K562 (cell line): ENCODE data around the gene DCTN2. TPM values are rescaled to one million over a fixed set of nuclear protein-coding genes. Genes with fewer than 3 reads are reported as not detected.
A peak's percentile ranks its signal among the peaks of the same experiment; 100 is the strongest.

Experiments
- ARID4B ChIP-seq: sonication (generic); formaldehyde crosslinking; IDR thresholded peaks from 2 replicates; pipeline ENCODE4 v1.8.0; 2022; ENCODE audit warnings: mild to moderate bottlenecking, missing genetic modification reagents
- BACH1 ChIP-seq: fragments of 200-800 bp; sonication (Bioruptor generic); IDR thresholded peaks from 2 replicates; pipeline ENCODE4 v1.6.1; 2016; ENCODE audit warnings: missing genetic modification characterization, missing compliant biosample characterization
- BRD9 ChIP-seq: fragments of 450-650 bp; IDR thresholded peaks from 2 replicates; pipeline ENCODE4 v1.6.1; 2018; ENCODE audit warnings: low read depth; ENCODE audit not compliant: partially characterized antibody
- CEBPZ ChIP-seq: fragments of 150-350 bp; IDR thresholded peaks from 2 replicates; pipeline ENCODE4 v1.6.1; 2014; ENCODE audit warnings: low read depth, mild to moderate bottlenecking, low read length, borderline replicate concordance
- CHD1 ChIP-seq: fragments of 200-600 bp; sonication (generic); IDR thresholded peaks from one replicate; pipeline ENCODE4 v1.6.1; 2012; ENCODE audit warnings: mild to moderate bottlenecking, moderate library complexity, low read length, inconsistent platforms
- FOXK1 ChIP-seq: sonication (generic); formaldehyde crosslinking; IDR thresholded peaks from 2 replicates; pipeline ENCODE4 v1.8.0; 2022; ENCODE audit warnings: missing genetic modification reagents, mild to moderate bottlenecking, borderline replicate concordance
- GABPA ChIP-seq: fragments of 200-800 bp; sonication (Bioruptor generic); conservative IDR thresholded peaks from 2 replicates; pipeline ENCODE4 v1.6.1; 2016; ENCODE audit warnings: low read depth, missing genetic modification characterization, missing compliant biosample characterization
- HOXB6 ChIP-seq: fragments of 250-450 bp; sonication (Bioruptor Pico); IDR thresholded peaks from 2 replicates; pipeline ENCODE4 v1.5.1; 2022; ENCODE audit warnings: mild to moderate bottlenecking, borderline replicate concordance
- ILF3 ChIP-seq: fragments of 450-650 bp; IDR thresholded peaks from 2 replicates; pipeline ENCODE4 v1.6.1; 2018; ENCODE audit warnings: antibody characterized with exemption, mild to moderate bottlenecking, moderate library complexity, borderline replicate concordance
- KAT8 ChIP-seq: fragments of 450-650 bp; IDR thresholded peaks from 2 replicates; pipeline ENCODE4 v1.6.1; 2016; ENCODE audit warnings: low read depth, mild to moderate bottlenecking
- NFIX ChIP-seq: fragments of 250-450 bp; sonication (Bioruptor Pico); IDR thresholded peaks from 2 replicates; pipeline ENCODE4 v1.4.0; 2020; ENCODE audit warnings: low read depth, mild to moderate bottlenecking, moderate library complexity
- NR4A1 ChIP-seq, 2 experiments: fragments of 250-450 bp in 1 of 2; fragments of 450-650 bp in 1 of 2; sonication (Bioruptor Pico) in 1 of 2; IDR thresholded peaks; 2 replicates each; pipeline versions ENCODE4 v1.4.0 to v1.6.1; 2016 to 2020; ENCODE audit warnings: mild to moderate bottlenecking in 2 of 2, missing compliant biosample characterization in 1 of 2, missing genetic modification characterization in 1 of 2, moderate library complexity in 1 of 2
- SMARCA4 ChIP-seq: fragments of 450-650 bp; IDR thresholded peaks from 2 replicates; pipeline ENCODE4 v1.6.1; 2016
- SPI1 ChIP-seq: IDR thresholded peaks from 2 replicates; pipeline ENCODE4 v1.6.1; 2011; ENCODE audit warnings: low read depth, low read length, control low read depth, borderline replicate concordance
- SRSF9 ChIP-seq: fragments of 200-400 bp; formaldehyde crosslinking; IDR thresholded peaks from 2 replicates; pipeline ENCODE4 v1.6.1; 2017; ENCODE audit warnings: low read depth, low read length, borderline replicate concordance
- THRAP3 ChIP-seq: fragments of 450-650 bp; IDR thresholded peaks from 2 replicates; pipeline ENCODE4 v1.6.1; 2016; ENCODE audit warnings: mild to moderate bottlenecking, inconsistent platforms, borderline replicate concordance
- ZBTB17 ChIP-seq: fragments of 450-650 bp; formaldehyde crosslinking; IDR thresholded peaks from 2 replicates; pipeline ENCODE4 v1.4.0; 2020; ENCODE audit warnings: mild to moderate bottlenecking
- ZFPM2 ChIP-seq: fragments of 250-450 bp; sonication (Bioruptor Pico); IDR thresholded peaks from 2 replicates; pipeline ENCODE4 v1.5.1; 2022; ENCODE audit warnings: mild to moderate bottlenecking
- ZNF140 ChIP-seq: fragments of 250-450 bp; sonication (Bioruptor Pico); IDR thresholded peaks from 2 replicates; pipeline ENCODE4 v1.8.0; 2021; ENCODE audit warnings: moderate library complexity, mild to moderate bottlenecking, inconsistent platforms
- ZNF589 ChIP-seq: fragments of 200-800 bp; sonication (Bioruptor generic); IDR thresholded peaks from 2 replicates; pipeline ENCODE4 v1.6.1; 2016; ENCODE audit warnings: low read depth, missing genetic modification characterization, missing compliant biosample characterization
- ZSCAN29 ChIP-seq: fragments of 450-650 bp; IDR thresholded peaks from 2 replicates; pipeline ENCODE4 v1.6.1; 2017
- polyA plus RNA-seq, 8 experiments: library from polyadenylated mRNA; depleted of rRNA in 4 of 8; stranded (reverse) in 5 of 8; unstranded in 3 of 8; fragments of >200 nt; fragmentation: Nextera tagmentation in 2 of 8; fragmentation: Illumina TruSeq in 1 of 8; extraction: Ambion mirVana in 2 of 8; extraction: Trizol in 1 of 8; gene quantifications; 2 replicates each; pipeline versions ENCODE4 v1.2.1 to v1.2.3, GENCODE V29; 2011 to 2014; ENCODE audit warnings: inconsistent platforms in 1 of 8, missing spikeins in 1 of 8
- total RNA-seq, 7 experiments: library from RNA; depleted of rRNA in 6 of 7; stranded (reverse); fragments of >200 nt in 6 of 7; fragmentation: Illumina TruSeq in 2 of 7; extraction: Trizol in 2 of 7; gene quantifications; 2 replicates each; pipeline versions ENCODE4 v1.2.1 to v1.2.3, GENCODE V29; 2011 to 2021; ENCODE audit warnings: low replicate concordance in 1 of 7

The DCTN2 gene
- total and polyA plus RNA-seq, 9 of the 15 experiments (the other 6 are each of a cell fraction or from before 2014, with no cell fraction given), result 43.6 to 270 (median 125) TPM

- TF ChIP-seq CEBPZ, result no peak
- TF ChIP-seq ZNF589 (CRISPR knock-in tag), result peak; percentile 81
- no peak for TF ChIP-seq ZFPM2 (CRISPR knock-in tag)
- no peak for TF ChIP-seq ZBTB17 (CRISPR knock-in tag)
- TF ChIP-seq ILF3, result no peak
- no peak for TF ChIP-seq THRAP3
- no peak for TF ChIP-seq HOXB6
- no peak for TF ChIP-seq FOXK1 (CRISPR knock-in tag)
- TF ChIP-seq SRSF9, result no peak
- TF ChIP-seq SPI1, result no peak
- no peak for TF ChIP-seq ZNF140 (CRISPR knock-in tag)
- TF ChIP-seq ZSCAN29, result 0 out of 2 replicates have a peak, but pooled peaks have one; percentile 27
- 0 out of 2 replicates have a peak, but pooled peaks have one; percentile 40 for TF ChIP-seq SMARCA4
- no peak for TF ChIP-seq ARID4B (CRISPR knock-in tag)
- no peak for TF ChIP-seq GABPA (tag)
- TF ChIP-seq CHD1, result no peak
- TF ChIP-seq NFIX (CRISPR knock-in tag), result no peak
- no peak for TF ChIP-seq KAT8
- TF ChIP-seq BRD9, result no peak
- no peak for TF ChIP-seq BACH1
- no peak for TF ChIP-seq NR4A1 (CRISPR knock-in tag; IDR thresholded peaks at IDR 0.05)
- no peak for TF ChIP-seq NR4A1 (tag; IDR thresholded peaks at IDR 0.05)
These were observed 6.6 kb upstream of the DCTN2 start (continued) for GRCh38 chr12:57553343-57554202.
